ENCODE measurements around the gene ZNF80. TPM values are rescaled to one million over a fixed set of nuclear protein-coding genes. Genes with fewer than 3 reads are reported as not detected.
"Not testable (repeated sequence)": the region's sequence is repeated elsewhere in the genome, so short reads cannot be mapped to it uniquely, and the experiment has no call there.

The ZNF80 gene
- total RNA-seq (under 1 TPM in 1 of 2 donors, not detected in 1; 0.16 TPM), polyA plus RNA-seq (ENCODE audit: insufficient read length in 6 of 6) (under 1 TPM in 3 of 6 donors, not detected in 3; 0.09 to 0.14 (median 0.10) TPM)
- long read RNA-seq, donor 1, result 0 reads
- long read RNA-seq, donor 2, result 0 reads
- long read RNA-seq, donor 3, result 0 reads
- long read RNA-seq, donor 4, result 0 reads
- long read RNA-seq, donor 5, result 0 reads
- long read RNA-seq, donor 6, result 0 reads
- long read RNA-seq, donor 7, result 0 reads
- long read RNA-seq, donor 8, result 0 reads
- long read RNA-seq, donor 9, result 0 reads
- long read RNA-seq, donor 10, result 0 reads
- long read RNA-seq, donor 11, result 0 reads
- long read RNA-seq, donor 12, result 0 reads

- H3K9me3 ChIP-seq; H3K27ac ChIP-seq; intact Hi-C loops (cut with DNase I); DNase-seq; H3K4me3 ChIP-seq; H3K4me1 ChIP-seq; H3K36me3 ChIP-seq; H3K27me3 ChIP-seq; ATAC-seq: not testable (repeated sequence)
Measured at GRCh38 chr3:114237478-114237877, at the start of gene ZNF80. Gene ZNF80 (minus strand): TSS chr3:114237578. CDS start chr3:114237074, 504 bp downstream.

GRCh38 chr3:114286266-114286665, 48.9 kb upstream of the ZNF80 start:
- intact Hi-C loops (cut with DNase I), result no loop called here
- Histone ChIP-seq H3K4me1 (no peaks in the 10 kb centered on the region), H3K4me3 (no peak overlapping the region), H3K27ac (no peak overlapping the region), H3K36me3 (no peaks in the 10 kb centered on the region), H3K27me3 (no peaks in the 10 kb centered on the region), H3K9me3 (no peaks in the 10 kb centered on the region)
- no peak for TF ChIP-seq CTCF (IDR thresholded peaks at IDR 0.05)
- no peak for ATAC-seq
- no peak for DNase-seq

GRCh38 chr3:114285648-114286230, 48.4 kb upstream of the ZNF80 start:
- DNase-seq (no peak), ATAC-seq (no peak)
- Histone ChIP-seq H3K27me3 (no peaks in the 10 kb centered on the region), H3K27ac (no peak overlapping the region), H3K9me3 (no peaks in the 10 kb centered on the region), H3K36me3 (no peaks in the 10 kb centered on the region), H3K4me3 (no peak overlapping the region), H3K4me1 (no peaks in the 10 kb centered on the region)
- intact Hi-C loops (cut with DNase I), result no loop called here
- no peak for TF ChIP-seq CTCF (IDR thresholded peaks at IDR 0.05)

- no peak for TF ChIP-seq CTCF (IDR thresholded peaks at IDR 0.05)
- Histone ChIP-seq H3K9me3 (no peaks in the 10 kb centered on the region), H3K4me1 (no peaks in the 10 kb centered on the region), H3K4me3 (no peak overlapping the region), H3K27me3 (no peaks in the 10 kb centered on the region), H3K27ac (no peak overlapping the region), H3K36me3 (no peaks in the 10 kb centered on the region)
- no peak for ATAC-seq
- intact Hi-C loops (cut with DNase I), result no loop called here
- no peak for DNase-seq
Measured at GRCh38 chr3:114284644-114285043, 47.3 kb upstream of the ZNF80 start.

GRCh38 chr3:114276856-114277255, 39.5 kb upstream of the ZNF80 start:
- not testable (repeated sequence) for H3K27me3 ChIP-seq, DNase-seq, ATAC-seq

GRCh38 chr3:114274929-114275328, 37.6 kb upstream of the ZNF80 start:
- Histone ChIP-seq H3K36me3 (no peaks in the 10 kb centered on the region), H3K27ac (no peak overlapping the region), H3K4me3 (no peak overlapping the region), H3K9me3 (peaks cover 0 to 5% of the 10 kb centered on the region in 2 donors), H3K4me1 (no peaks in the 10 kb centered on the region), H3K27me3 (no peaks in the 10 kb centered on the region)
- DNase-seq (no peak), ATAC-seq (no peak)
- no peak for TF ChIP-seq CTCF (IDR thresholded peaks at IDR 0.05)
- intact Hi-C loops (cut with DNase I), result no loop called here

More at GRCh38 chr3:114276856-114277255, 39.5 kb upstream of the ZNF80 start:
- H3K4me3 ChIP-seq; H3K36me3 ChIP-seq; H3K4me1 ChIP-seq; intact Hi-C loops (cut with DNase I); H3K27ac ChIP-seq; H3K9me3 ChIP-seq: not testable (repeated sequence)
